SU-DHL-6 (cell line): ENCODE measurements around the gene SOSTDC1.

ENCODE experiments used
- CTCF ChIP-seq: fragments of 200-600 bp; sonication (generic); IDR thresholded peaks from one replicate; pipeline ENCODE4 v1.5.1; 2017; ENCODE audit warnings: antibody characterized with exemption, mild to moderate bottlenecking, low read length, moderate library complexity; ENCODE audit not compliant: insufficient read depth, poor library complexity, severe bottlenecking
- EZH2phosphoT487 ChIP-seq: fragments of 200-600 bp; sonication (generic), shearing (Covaris generic); conservative IDR thresholded peaks from 2 replicates; pipeline ENCODE4 v1.6.1; 2018; ENCODE audit warnings: mild to moderate bottlenecking, antibody characterized with exemption, low read length, moderate library complexity, mixed read lengths

GRCh38 chr7:16514271-16514670 lies 48.7 kb upstream of the SOSTDC1 start:
- no peak for TF ChIP-seq CTCF
- TF ChIP-seq EZH2phosphoT487: no peak
